Aorta (tissue), 5 donors: ENCODE data around the gene ACOT7. TPM values are rescaled to one million over a fixed set of nuclear protein-coding genes. Genes with fewer than 3 reads are reported as not detected.
"Not testable (repeated sequence)": the region's sequence is repeated elsewhere in the genome, so short reads cannot be mapped to it uniquely, and the experiment has no call there.

ENCODE experiments used
- ATAC-seq: fragments of 200-7000 bp; cut with Tn5 transposase; one replicate; pipeline ENCODE4 v1.9.1; 2022; ENCODE audit warnings: moderate library complexity; ENCODE audit not compliant: low FRiP score
- DNase-seq, 2 donors: peaks; one replicate each; pipeline ENCODE4 v3.0.0-alpha.2; 2020
- H3K27ac ChIP-seq, 2 donors: one replicate each; pipeline ENCODE4 v1.5.1; 2013; ENCODE audit warnings: low read length in 2 of 2, mild to moderate bottlenecking in 2 of 2, moderate library complexity in 2 of 2, control low read depth in 1 of 2, inconsistent platforms in 1 of 2, low read depth in 1 of 2
- H3K27me3 ChIP-seq, 2 donors: one replicate each; pipeline ENCODE4 v1.6.1; 2013; ENCODE audit warnings: control low read depth in 1 of 2, low read length in 1 of 2, mild to moderate bottlenecking in 1 of 2, moderate library complexity in 1 of 2; ENCODE audit not compliant: insufficient read depth in 2 of 2, control insufficient read depth in 1 of 2
- H3K36me3 ChIP-seq, 2 donors: one replicate each; pipeline ENCODE4 v1.6.1; 2013; ENCODE audit warnings: control low read depth in 1 of 2, low read length in 1 of 2, mild to moderate bottlenecking in 1 of 2; ENCODE audit not compliant: insufficient read depth in 2 of 2, control insufficient read depth in 1 of 2
- H3K4me1 ChIP-seq, 2 donors: one replicate each; pipeline ENCODE4 v1.6.1; 2013; ENCODE audit warnings: low read length in 2 of 2, control low read depth in 1 of 2, mild to moderate bottlenecking in 1 of 2, moderate library complexity in 1 of 2; ENCODE audit not compliant: insufficient read depth in 2 of 2, control insufficient read depth in 1 of 2
- H3K4me3 ChIP-seq, 2 donors: one replicate each; pipeline ENCODE4 v1.5.1; 2013; ENCODE audit warnings: low read length in 2 of 2, control low read depth in 1 of 2, mild to moderate bottlenecking in 1 of 2
- H3K9me3 ChIP-seq: one replicate; pipeline ENCODE4 v1.6.1; 2013; ENCODE audit warnings: mild to moderate bottlenecking, low read length; ENCODE audit not compliant: control insufficient read depth
- WGBS, 2 donors: extraction: QIAGEN DNeasy Blood & Tissue Kit; methylation state at CpG; one replicate each; pipeline ENCODE4 v1.1.7; 2013; 5-methylcytosine and 5-hydroxymethylcytosine counted together
- intact Hi-C, 2 donors: fragments of 100-400 bp; cut with DNase I; formaldehyde crosslinking; loops; one replicate each; pipeline versions ENCODE4 v1.14.2 to v1.15.0; 2022
- microRNA-seq, 2 donors: library from miRNA; unstranded; fragments of <30 nt; microRNA quantifications; one replicate each; pipeline ENCODE4 v1.2.0, GENCODE V29; 2020
- polyA plus RNA-seq, 2 donors: library from polyadenylated mRNA; stranded (reverse); fragments of 200-250 nt; gene quantifications; one replicate each; pipeline ENCODE4 v1.2.3, GENCODE V29; 2013
- total RNA-seq, 2 donors: library from RNA; stranded (reverse); fragmentation: NEBNext Ultra II Directional; extraction: Animal tissue kit (Norgen Biotek cat#: 25700); gene quantifications; one replicate each; pipeline ENCODE4 v1.2.1, GENCODE V29; 2021
- donor health status: healthy with polysubstance abuse.
- donor health status: Bipolar disorder and iron deficiency.
- donor health status: DM: no; HTN: no; CAD: no.
- donor health status: DM: no; HTN: no; CAD: no.
- donor health status: DM: yes; HTN: yes; CAD: no.

The ACOT7 gene
- total and polyA plus RNA-seq, 4 donors, result 12.5 to 22.6 (median 17.6) TPM

- DNase-seq, H3K27me3 ChIP-seq, H3K27ac ChIP-seq, H3K4me1 ChIP-seq, H3K36me3 ChIP-seq, ATAC-seq, H3K4me3 ChIP-seq, intact Hi-C loops, H3K9me3 ChIP-seq: not testable (repeated sequence)
- WGBS, 2 donors, result 86 to 89% methylated on average over 11 of the region's 11 CpGs
Measured at GRCh38 chr1:6219641-6220040, 173.9 kb downstream of the ACOT7 start.

DNA sequence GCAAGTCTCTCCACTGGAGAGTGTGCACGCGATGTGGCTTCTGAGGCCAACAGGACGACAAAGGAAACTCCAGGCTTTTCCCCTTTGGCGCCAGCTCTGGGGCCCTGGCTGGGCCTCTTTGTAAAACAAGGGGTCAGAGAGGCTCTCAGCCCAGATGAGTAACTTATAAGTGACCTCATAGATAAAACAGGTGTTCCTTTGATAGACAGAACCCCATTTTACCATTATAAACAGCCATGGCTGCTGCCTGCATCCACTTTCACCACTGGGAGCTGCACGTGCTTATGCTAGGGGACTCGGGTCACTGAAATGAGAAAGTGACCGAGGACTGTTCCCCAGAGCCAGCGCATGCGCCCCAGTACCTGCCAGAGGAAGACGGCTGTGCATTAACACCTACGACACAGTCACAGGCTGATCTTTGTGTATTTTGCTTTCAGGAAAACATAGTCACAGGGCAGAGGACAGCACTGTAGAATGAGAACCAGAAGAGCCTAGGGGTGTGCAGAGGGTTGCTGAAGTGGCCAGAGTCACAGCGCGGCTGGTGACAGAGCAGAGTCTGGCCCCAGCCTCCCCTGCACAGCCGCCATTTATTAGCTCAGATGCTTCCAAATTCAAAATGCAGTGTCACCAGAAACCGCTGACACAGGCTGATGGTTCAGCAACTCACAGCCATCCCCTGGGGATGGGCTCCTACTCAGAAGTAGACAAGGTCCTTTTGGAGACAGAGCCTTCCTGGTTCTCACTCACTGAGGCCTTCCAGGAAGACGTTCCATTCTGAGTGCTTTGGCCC, 175.0 kb downstream of the ACOT7 start:
- intact Hi-C loops, result no loop called here
- no peaks in the 10 kb centered on the region for H3K27me3 ChIP-seq
- 89% methylated on average over 16 of the region's 16 CpGs for WGBS, 2 donors
- H3K4me3 ChIP-seq, result no peak overlapping the region
- peaks cover 0 to 3% of the 10 kb centered on the region in 2 donors for H3K36me3 ChIP-seq
- no peaks in the 10 kb centered on the region for H3K9me3 ChIP-seq
- ATAC-seq (no peak), DNase-seq (no peak)
- H3K27ac ChIP-seq, result no peak overlapping the region
- H3K4me1 ChIP-seq, result no peaks in the 10 kb centered on the region

Small RNA genes lying within 50 kb of the gene (microRNA-seq; reads per million reads assigned to microRNA genes)
- 0 reads per million in 2 donors for gene MIR4252

Other genes starting within 250 kb of the ACOT7 start
- 1 to 10 TPM in 1 of 2 donors, under 1 TPM in 1; 0.24 to 2.5 TPM for gene CHD5, start 213.4 kb downstream of the ACOT7 start, total RNA-seq
- gene CHD5, start 213.4 kb downstream of the ACOT7 start, polyA plus RNA-seq, result under 1 TPM; 0.25 to 0.38 TPM
- 100 to 1,000 TPM; 309 to 335 TPM for gene RPL22, start 194.2 kb downstream of the ACOT7 start, total RNA-seq
- 100 to 1,000 TPM; 370 to 547 TPM for gene RPL22, start 194.2 kb downstream of the ACOT7 start, polyA plus RNA-seq
- 10 to 100 TPM; 13.2 to 31.4 TPM for gene RNF207, start 187.6 kb downstream of the ACOT7 start, total RNA-seq
- 10 to 100 TPM in 1 of 2 donors, 1 to 10 TPM in 1; 1.5 to 15.8 TPM for gene RNF207, start 187.6 kb downstream of the ACOT7 start, polyA plus RNA-seq
- 10 to 100 TPM; 49.7 to 55.8 TPM for gene ICMT, start 157.8 kb downstream of the ACOT7 start, total RNA-seq
- 10 to 100 TPM; 21.2 to 30.8 TPM for gene ICMT, start 157.8 kb downstream of the ACOT7 start, polyA plus RNA-seq
- not detected for gene HES3, start 149.6 kb downstream of the ACOT7 start, total RNA-seq
- gene HES3, start 149.6 kb downstream of the ACOT7 start, polyA plus RNA-seq, result not detected
- gene GPR153, start 132.7 kb downstream of the ACOT7 start, total RNA-seq, result 10 to 100 TPM in 1 of 2 donors, 1 to 10 TPM in 1; 4.5 to 17.0 TPM
- 1 to 10 TPM; 3.7 to 4.4 TPM for gene GPR153, start 132.7 kb downstream of the ACOT7 start, polyA plus RNA-seq
- gene HES2, start 26.2 kb upstream of the ACOT7 start, total RNA-seq, result under 1 TPM in 1 of 2 donors, not detected in 1; 0.49 TPM
- 1 to 10 TPM in 1 of 2 donors, not detected in 1; 1.4 TPM for gene HES2, start 26.2 kb upstream of the ACOT7 start, polyA plus RNA-seq
- gene ESPN, start 31.0 kb upstream of the ACOT7 start, total RNA-seq, result under 1 TPM; 0.29 to 0.84 TPM
- 10 to 100 TPM in 1 of 2 donors, under 1 TPM in 1; 0.54 to 28.7 TPM for gene ESPN, start 31.0 kb upstream of the ACOT7 start, polyA plus RNA-seq
- 10 to 100 TPM in 1 of 2 donors, 1 to 10 TPM in 1; 6.5 to 34.6 TPM for gene TNFRSF25, start 72.4 kb upstream of the ACOT7 start, total RNA-seq
- 10 to 100 TPM in 1 of 2 donors, 1 to 10 TPM in 1; 9.6 to 22.9 TPM for gene TNFRSF25, start 72.4 kb upstream of the ACOT7 start, polyA plus RNA-seq
- gene PLEKHG5, start 97.9 kb upstream of the ACOT7 start, total RNA-seq, result 10 to 100 TPM in 1 of 2 donors, 1 to 10 TPM in 1; 6.6 to 39.3 TPM
- gene PLEKHG5, start 97.9 kb upstream of the ACOT7 start, polyA plus RNA-seq, result 1 to 10 TPM; 2.6 to 8.0 TPM
- gene NOL9, start 160.7 kb upstream of the ACOT7 start, total RNA-seq, result 10 to 100 TPM; 25.9 to 27.0 TPM
- 1 to 10 TPM; 1.9 to 6.5 TPM for gene NOL9, start 160.7 kb upstream of the ACOT7 start, polyA plus RNA-seq
- gene TAS1R1, start 161.5 kb upstream of the ACOT7 start, total RNA-seq, result not detected
- gene TAS1R1, start 161.5 kb upstream of the ACOT7 start, polyA plus RNA-seq, result 1 to 10 TPM in 1 of 2 donors, not detected in 1; 1.3 TPM
- 10 to 100 TPM; 20.6 to 29.9 TPM for gene ZBTB48, start 186.2 kb upstream of the ACOT7 start, total RNA-seq
- gene ZBTB48, start 186.2 kb upstream of the ACOT7 start, polyA plus RNA-seq, result 100 to 1,000 TPM in 1 of 2 donors, 10 to 100 TPM in 1; 25.2 to 204 TPM
- gene KLHL21, start 209.1 kb upstream of the ACOT7 start, total RNA-seq, result 10 to 100 TPM; 37.5 to 38.3 TPM
- gene KLHL21, start 209.1 kb upstream of the ACOT7 start, polyA plus RNA-seq, result 10 to 100 TPM; 10.8 to 38.0 TPM
- 10 to 100 TPM; 19.0 to 19.3 TPM for gene PHF13, start 220.0 kb upstream of the ACOT7 start, total RNA-seq
- gene PHF13, start 220.0 kb upstream of the ACOT7 start, polyA plus RNA-seq, result 10 to 100 TPM in 1 of 2 donors, 1 to 10 TPM in 1; 3.6 to 10.8 TPM
- 10 to 100 TPM; 11.0 to 21.2 TPM for gene THAP3, start 231.1 kb upstream of the ACOT7 start, total RNA-seq
- gene THAP3, start 231.1 kb upstream of the ACOT7 start, polyA plus RNA-seq, result 10 to 100 TPM; 20.8 to 44.1 TPM